A204.1 (cell line): ENCODE results near the gene SLC2A8.

Experiments
- FAIRE-seq: peaks from 2 replicates; lab custom pipeline; 2012; peaks lifted over from hg19 to GRCh38; lab: Jason Lieb, UNC

Gene SLC2A8

DNA sequence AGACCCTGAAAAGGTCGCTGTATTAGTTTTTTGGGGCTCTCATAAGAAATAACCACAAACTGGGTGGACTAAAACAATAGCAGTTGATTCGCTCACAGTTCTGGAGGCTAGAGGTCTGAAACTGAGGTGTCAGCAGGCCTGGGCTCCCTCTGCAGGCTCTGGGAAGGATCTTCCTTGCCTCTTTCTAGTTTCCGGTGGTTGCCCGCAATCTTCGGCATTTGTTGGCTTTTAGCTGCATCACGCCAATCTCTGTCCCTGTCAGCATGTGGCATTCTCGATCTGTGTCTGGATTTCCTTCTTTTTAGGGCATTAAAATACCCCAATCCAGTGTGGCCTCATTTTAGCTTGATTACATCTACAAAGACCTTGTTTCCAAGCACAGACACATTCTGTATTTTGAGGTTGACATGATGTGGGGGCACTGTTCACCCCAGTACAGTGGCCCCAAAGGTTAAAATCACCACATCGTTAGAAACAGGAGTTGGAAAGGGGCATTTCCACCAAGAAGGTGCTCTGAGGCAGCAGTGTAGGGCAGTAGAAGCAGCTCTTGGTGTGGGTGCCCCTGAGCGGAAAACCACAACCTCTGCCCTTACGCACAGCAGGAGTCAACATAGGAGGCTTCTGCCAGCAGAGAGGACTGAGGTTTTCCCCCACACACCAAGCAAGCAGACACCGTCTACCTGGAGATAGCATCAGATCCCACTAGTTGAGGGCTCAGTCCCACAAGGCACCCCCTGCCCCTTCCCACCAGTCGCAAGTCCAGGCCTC, 40.7 kb downstream of the SLC2A8 start:
- no peak for FAIRE-seq

DNA sequence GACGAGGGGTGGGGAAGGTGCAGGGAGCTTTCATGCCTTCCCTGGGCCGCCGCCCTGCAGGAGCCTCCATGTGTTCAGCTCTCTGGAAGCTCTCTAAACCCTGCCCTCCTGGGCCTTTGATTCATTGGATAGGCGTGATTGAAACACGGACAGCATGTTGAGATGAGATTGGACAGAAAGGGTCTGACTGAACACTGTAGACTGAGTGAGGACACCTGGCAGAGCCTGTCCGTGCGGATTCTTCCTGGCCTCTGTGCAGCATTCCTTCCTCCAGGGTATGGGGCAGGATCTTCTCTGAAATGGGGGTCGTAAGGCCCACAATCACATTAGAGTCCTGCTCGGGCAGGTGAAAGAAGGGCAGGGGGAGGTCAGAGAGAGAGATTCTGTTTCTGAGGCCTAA, 41.4 kb downstream of the SLC2A8 start:
- no peak for FAIRE-seq

DNA sequence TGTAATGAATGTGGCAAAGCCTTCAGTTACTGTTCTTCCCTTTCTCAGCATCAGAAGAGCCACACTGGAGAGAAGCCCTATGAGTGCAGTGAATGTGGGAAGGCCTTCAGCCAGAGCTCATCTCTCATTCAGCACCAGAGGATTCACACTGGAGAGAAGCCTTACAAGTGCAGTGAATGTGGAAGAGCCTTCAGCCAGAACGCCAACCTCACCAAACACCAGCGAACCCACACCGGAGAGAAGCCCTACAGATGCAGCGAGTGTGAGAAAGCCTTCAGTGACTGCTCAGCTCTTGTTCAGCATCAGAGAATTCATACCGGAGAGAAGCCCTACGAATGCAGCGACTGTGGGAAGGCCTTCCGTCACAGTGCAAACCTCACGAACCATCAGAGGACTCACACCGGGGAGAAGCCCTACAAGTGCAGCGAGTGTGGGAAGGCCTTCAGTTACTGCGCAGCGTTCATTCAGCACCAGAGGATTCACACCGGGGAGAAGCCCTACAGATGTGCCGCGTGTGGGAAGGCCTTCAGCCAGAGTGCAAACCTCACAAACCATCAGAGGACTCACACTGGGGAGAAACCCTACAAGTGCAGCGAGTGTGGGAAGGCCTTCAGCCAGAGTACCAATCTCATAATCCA, 47.4 kb downstream of the SLC2A8 start:
- FAIRE-seq: no peak

GRCh38 chr9:127444921-127445850, 48.2 kb downstream of the SLC2A8 start:
- FAIRE-seq: no peak

DNA sequence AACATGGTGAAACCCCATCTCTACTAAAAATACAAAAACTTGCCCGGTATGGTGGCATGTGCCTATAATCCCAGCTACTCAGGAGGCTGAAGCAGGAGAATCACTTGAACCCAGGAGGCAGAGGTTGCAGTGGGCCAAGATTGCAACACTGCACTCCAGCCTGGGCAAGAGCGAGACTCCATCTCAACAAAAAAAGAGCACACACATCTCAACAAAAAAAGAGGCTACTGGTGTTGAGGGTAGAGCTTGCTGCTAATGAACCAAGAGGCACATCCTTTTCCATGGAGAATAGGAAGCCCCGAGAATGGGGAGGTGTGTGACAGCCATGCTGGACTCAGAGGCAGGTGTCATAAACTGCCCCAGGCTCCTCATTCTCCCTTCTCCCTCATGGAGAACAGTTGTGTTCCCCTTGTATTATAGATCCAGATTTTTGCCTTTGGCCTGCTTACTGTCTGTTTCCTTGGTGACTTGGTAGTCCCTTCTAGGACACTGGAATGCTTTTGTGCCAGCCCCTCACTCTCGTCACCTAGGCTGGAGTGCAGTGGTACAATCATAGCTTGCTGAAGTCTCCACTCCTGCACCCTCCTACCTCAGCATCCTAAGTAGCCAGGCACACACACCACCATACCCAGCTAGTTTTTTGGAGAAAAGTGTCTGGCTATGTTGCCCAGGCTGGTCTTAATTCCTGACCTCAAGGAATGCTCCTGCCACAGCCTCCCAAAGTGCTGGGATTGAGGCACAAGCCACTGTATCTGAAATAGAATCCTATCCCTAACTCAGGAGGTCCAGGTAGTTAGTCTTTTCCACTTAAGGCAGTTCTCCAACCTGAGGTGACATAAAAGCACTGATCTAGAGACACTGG, 49.1 kb downstream of the SLC2A8 start:
- FAIRE-seq: no peak

DNA sequence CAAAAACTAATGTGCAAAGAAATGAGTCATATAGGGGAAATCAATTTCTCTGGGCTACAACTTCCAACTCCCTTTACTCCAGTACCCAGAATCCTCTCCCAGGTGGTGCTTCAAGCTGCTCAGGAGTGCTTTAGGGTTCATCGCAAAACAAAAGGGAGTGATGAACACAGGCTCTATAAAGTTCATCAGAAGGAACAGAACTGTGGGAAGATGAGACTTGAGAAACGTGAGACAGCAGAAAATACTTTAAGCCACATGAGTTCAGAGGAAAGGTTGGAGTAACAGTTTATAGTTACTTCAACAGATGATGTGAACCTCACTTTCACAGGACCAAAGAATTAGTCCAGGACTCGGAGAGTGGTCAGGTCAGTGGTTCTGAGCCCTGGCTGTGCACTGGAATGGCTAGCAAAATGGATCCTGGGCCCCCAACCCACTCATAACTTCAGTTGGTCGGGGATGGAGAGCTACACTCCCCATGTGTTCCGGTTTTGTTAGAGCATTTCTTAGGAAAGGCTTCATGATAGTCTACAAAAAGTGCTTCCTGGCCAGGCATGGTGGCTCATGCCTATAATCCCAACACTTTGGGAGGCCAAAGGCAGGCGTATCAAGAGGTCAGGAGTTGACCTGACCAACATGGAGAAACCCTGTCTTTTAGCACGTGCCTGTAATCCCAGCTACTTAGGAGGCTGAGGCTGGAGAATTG, 49.9 kb downstream of the SLC2A8 start:
- no peak for FAIRE-seq

GRCh38 chr9:127447416-127448111, 50.6 kb downstream of the SLC2A8 start:
- no peak for FAIRE-seq

GRCh38 chr9:127448112-127448805, 51.3 kb downstream of the SLC2A8 start:
- no peak for FAIRE-seq

DNA sequence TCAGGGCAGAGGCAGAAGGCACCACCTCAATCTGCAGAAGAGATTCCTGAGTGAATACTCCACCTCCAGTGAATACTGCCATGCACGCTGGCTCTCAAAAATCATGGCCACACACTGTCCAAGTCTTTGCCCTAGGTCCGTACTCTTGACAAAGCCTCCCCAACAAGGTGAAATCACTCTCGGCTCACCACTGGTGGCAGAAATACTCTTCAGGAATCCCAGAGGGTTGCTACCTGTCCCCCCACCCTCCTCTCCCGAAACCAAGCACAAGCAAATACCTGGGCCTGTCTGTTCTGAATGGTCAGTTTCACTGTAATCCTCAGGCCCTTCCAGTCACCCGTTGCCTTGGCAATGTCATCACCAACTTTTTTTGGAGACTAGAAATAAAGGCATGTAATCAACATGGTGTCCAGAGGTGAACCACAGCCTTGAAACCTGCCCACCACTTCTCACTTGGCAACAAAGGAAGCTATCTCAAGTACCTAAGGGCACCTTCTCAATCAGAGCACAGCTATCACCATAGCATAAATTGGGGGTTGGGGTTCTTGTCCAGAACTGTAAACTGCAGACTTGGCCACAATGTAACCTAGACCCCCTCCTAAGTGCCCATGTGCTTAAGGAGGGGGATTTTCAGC, 52.5 kb downstream of the SLC2A8 start:
- FAIRE-seq: no peak

- no peak for FAIRE-seq
Measured at GRCh38 chr9:127450243-127450760, 53.3 kb downstream of the SLC2A8 start.

DNA sequence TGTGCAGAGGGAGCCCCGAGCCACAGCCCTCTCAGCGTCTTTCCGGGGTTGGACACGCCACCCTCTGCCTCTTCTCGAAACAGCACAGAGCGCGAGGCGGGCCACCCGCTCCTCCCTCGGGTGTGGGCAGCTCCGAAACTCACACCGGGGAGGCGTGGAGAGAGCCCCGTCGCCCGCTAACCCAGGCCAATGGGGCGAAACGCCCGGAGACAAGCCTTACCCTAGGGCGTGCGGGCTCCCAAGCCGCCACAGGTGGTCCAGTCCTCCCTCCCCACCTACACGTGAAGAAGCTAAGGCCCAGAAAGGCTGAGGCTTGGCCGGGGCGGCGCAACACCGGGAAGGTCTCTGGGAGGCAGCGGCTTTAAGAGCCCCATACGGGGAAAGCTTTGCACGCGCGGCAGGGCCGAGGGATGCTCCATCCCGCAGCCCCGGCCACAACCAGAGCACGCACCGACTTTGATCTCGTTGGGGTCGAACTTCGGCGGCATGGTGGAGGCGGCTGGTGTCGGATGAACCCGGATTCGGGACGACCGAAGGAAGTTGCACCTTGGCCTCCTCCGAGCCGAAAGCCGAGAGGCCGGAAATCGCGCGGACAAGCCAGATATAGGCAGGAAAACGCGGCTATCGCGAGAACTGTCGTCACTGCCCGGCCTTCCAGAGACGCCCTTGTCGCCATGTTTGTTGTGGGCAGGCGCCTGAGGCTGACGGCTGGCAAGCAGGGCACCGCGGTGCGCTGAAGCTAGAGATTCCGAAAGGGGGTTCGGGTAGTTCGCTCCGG, 54.0 kb downstream of the SLC2A8 start, which contains the start of the genes LRSAM1 and RPL12:
TSS of gene LRSAM1 (plus strand) at position 681 of the 778 bp plus-strand sequence. CDS start 3,018 bp downstream, outside the sequence.
TSS of gene RPL12 (minus strand) at position 577 of the 778 bp plus-strand sequence. CDS start at position 488, 89 bp downstream.
- no peak for FAIRE-seq

- no peak for FAIRE-seq
Measured at GRCh38 chr9:127451608-127451857, 54.6 kb downstream of the SLC2A8 start.

DNA sequence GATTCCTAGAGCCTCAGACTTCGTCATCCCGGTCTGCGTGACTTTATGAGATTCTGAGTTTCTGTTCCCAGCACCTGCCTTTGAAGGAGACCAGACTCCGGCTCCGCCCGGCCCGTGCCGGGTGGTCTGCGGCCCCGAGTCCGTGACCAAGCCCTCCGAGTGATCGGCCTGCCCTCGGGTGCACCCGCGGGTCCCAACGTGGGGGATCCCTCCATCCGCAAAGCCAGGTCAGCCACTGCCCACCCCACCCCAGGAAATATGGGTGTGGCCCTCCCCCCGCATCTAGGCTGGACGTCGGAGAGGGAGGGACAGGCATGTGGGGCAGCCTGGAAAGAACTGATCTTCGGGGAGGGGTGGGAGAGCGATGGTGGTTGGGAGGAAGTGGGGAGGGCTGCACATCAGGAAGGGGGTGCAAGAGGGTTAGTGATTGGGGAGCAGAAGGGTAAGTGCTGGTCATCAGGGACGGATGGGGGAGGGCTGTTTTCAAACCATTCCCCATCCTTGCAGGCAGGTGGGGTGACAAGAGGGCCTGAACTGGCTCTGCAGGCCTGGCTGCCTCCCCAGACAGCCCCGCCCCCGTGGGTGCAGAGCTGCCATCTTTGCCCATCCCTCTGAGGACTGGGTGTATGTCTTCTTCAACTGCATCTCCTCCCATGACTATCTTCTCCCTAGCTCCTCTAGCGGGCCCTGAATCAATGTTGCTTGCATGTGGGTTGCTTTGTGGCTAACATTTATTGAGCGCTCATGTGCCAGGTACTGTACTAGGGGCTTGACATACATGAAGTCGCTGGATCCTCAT, 55.1 kb downstream of the SLC2A8 start:
- no peak for FAIRE-seq

DNA sequence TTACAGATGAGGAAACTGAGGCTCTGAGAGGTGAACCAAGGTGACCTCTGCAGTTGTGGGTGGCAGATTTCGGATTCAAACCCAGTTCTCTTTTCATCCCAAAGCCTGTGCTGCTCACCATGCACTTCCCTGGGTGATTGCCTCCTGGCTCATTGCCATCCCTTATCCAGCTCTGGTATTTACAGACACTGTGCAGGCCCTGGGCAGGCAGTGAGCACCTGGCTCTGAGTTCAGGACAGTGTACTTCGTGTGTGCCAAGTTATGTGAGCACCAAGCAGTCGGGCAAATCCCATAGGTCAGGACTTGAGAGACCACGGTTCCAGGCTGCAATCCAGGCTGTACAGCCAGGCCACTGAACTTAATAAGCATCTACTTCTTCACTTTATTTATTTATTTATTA, 55.7 kb downstream of the SLC2A8 start:
- FAIRE-seq: no peak

- no peak for FAIRE-seq
Measured at GRCh38 chr9:127455324-127455992, 58.5 kb downstream of the SLC2A8 start.

DNA sequence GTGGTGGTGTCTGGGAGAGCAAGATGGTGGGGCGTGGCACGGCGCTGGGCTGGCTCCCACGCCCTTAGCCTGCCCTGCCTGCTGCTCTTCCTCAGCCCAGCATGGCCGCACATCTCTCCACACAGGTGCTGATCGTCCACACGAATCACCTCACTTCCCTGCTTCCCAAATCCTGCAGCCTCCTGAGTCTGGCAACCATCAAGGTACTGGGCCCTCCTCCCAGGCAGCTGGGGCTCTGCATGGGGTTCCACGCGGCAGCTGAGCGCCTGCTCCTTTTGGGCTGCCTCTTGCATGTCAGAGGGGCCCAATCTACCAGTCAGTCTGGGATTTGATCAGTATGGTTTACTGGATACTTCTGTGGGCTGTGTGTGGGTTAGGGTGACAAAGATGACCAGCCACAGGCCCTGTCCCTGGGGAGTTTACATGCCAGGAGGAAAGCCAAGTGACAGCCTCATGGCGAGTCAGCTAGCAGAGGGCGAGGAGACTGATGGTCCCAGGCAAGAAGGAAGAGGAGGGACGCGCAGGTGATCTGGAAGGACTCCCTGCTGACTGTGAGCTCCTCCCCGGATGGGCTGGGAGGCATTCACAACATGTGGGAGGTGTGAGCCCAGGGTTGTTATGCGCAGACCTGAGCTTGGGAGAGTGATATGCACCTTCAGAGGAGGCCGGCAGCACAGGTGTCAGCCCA, 60.4 kb downstream of the SLC2A8 start:
- FAIRE-seq: no peak
